GM10266 (cell line): ENCODE results near the gene GLB1L2.

Source experiments
- DNase-seq: peaks from one replicate; pipeline ENCODE4 v3.0.0; 2012; ENCODE audit errors: extremely low spot score
- CTCF ChIP-seq: IDR thresholded peaks from 2 replicates; pipeline ENCODE4 v1.5.1; 2012; ENCODE audit warnings: mild to moderate bottlenecking, low read depth; ENCODE audit not compliant: control insufficient read depth, insufficient read depth; ENCODE audit errors: missing control alignments

GLB1L2 gene

GRCh38 chr11:134332189-134332631, 422 bp downstream of the GLB1L2 start:
- TF ChIP-seq CTCF, result peak; percentile 26
- no peak for DNase-seq

DNA sequence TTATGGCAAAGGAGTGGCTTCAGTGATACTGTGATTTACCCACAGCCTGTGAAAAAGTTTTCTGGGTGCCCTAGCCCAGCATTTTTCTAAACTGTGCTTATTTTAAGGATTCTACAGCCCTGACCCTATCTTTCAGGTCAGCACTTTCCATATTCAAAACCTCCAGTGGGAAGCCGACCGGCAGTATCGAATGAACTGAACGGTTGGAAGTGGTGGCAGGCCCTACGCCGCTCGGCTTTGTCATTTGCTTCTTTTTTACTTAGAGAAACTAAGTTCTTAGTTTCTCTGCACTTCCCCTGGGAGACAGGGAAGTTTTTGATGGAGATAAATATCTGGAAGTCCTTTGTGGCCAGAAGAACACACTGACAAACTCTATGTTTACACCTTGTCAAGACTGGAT, 994 bp downstream of the GLB1L2 start:
- no peak for DNase-seq
- TF ChIP-seq CTCF, result no peak

GRCh38 chr11:134333312-134333711, 1.5 kb downstream of the GLB1L2 start:
- DNase-seq, result no peak
- no peak for TF ChIP-seq CTCF

GRCh38 chr11:134333946-134334345, 2.2 kb downstream of the GLB1L2 start:
- TF ChIP-seq CTCF, result no peak
- no peak for DNase-seq

- DNase-seq, result peak; percentile 3
- TF ChIP-seq CTCF, result no peak
Measured at GRCh38 chr11:134334796-134335571, 3.2 kb downstream of the GLB1L2 start.

- peak; percentile 6 for DNase-seq
- TF ChIP-seq CTCF, result no peak
Measured at GRCh38 chr11:134337051-134337450, 5.3 kb downstream of the GLB1L2 start.

- no peak for DNase-seq
- no peak for TF ChIP-seq CTCF
Measured at GRCh38 chr11:134338068-134338467, 6.3 kb downstream of the GLB1L2 start.
